Esophagus muscularis mucosa (tissue), 4 donors: ENCODE measurements around the gene ZRANB1. TPM values are rescaled to one million over a fixed set of nuclear protein-coding genes. Genes with fewer than 3 reads are reported as not detected.

Experiments
- DNase-seq: peaks from one replicate; pipeline ENCODE4 v3.0.0-alpha.2; 2017; ENCODE audit errors: extremely low spot score
- H3K27ac ChIP-seq, 4 donors: fragments of 200-600 bp; sonication (generic); replicated peaks in 1 of 4; 1 replicate in 3 of 4; 2 replicates in 1 of 4; pipeline ENCODE4 v1.5.1; 2016 to 2019; ENCODE audit warnings: mild to moderate bottlenecking in 1 of 4
- H3K27me3 ChIP-seq, 4 donors: fragments of 200-600 bp; sonication (generic); one replicate each; pipeline versions ENCODE4 v1.5.1 to v1.6.0; 2016 to 2019
- H3K36me3 ChIP-seq, 4 donors: fragments of 200-600 bp; sonication (generic); one replicate each; pipeline ENCODE4 v1.5.1; 2016 to 2019
- H3K4me1 ChIP-seq, 4 donors: fragments of 200-600 bp; sonication (generic); one replicate each; pipeline ENCODE4 v1.5.1; 2016 to 2019
- H3K4me3 ChIP-seq, 4 donors: fragments of 200-600 bp; sonication (generic); 1 replicate in 2 of 4; 2 replicates in 2 of 4; pipeline ENCODE4 v1.5.1; 2016 to 2019; ENCODE audit warnings: mild to moderate bottlenecking in 4 of 4, moderate library complexity in 1 of 4
- H3K9me3 ChIP-seq, 4 donors: fragments of 200-600 bp; sonication (generic); 1 replicate in 3 of 4; 2 replicates in 1 of 4; pipeline ENCODE4 v1.5.1; 2016 to 2019
- EP300 ChIP-seq: sonication (generic); formaldehyde crosslinking; IDR thresholded peaks from one replicate; pipeline ENCODE4 v1.6.1; 2017; ENCODE audit warnings: antibody characterized with exemption
- POLR2A ChIP-seq: fragments of 450-650 bp; IDR thresholded peaks from one replicate; pipeline ENCODE4 v1.6.1; 2017; ENCODE audit warnings: antibody characterized with exemption, moderate library complexity, mild to moderate bottlenecking, low read depth
- POLR2AphosphoS5 ChIP-seq, 2 donors: sonication (generic); formaldehyde crosslinking; IDR thresholded peaks; one replicate each; pipeline ENCODE4 v1.6.1; 2017; ENCODE audit warnings: antibody characterized with exemption in 2 of 2
- WGBS: methylation state at CpG from one replicate; pipeline ENCODE4 v1.1.5; 2018; 5-methylcytosine and 5-hydroxymethylcytosine counted together
- intact Hi-C: fragments of 100-400 bp; cut with DNase I; formaldehyde crosslinking; loops from one replicate; pipeline ENCODE4 v1.15.1; 2023
- total RNA-seq, 4 donors: library from RNA; depleted of rRNA; stranded (reverse); fragments of >200 nt; gene quantifications; one replicate each; pipeline versions ENCODE4 v1.1.0 to v1.2.1, GENCODE V29; 2016
- TF ChIP-seq, protein P1 (sequence below), 3 experiments: fragments of 200-600 bp in 2 of 3; fragments of 450-650 bp in 1 of 3; sonication (generic) in 2 of 3; IDR thresholded peaks; one replicate each; pipeline ENCODE4 v1.5.1; 2017 to 2019; ENCODE audit warnings: antibody characterized with exemption in 3 of 3, mild to moderate bottlenecking in 2 of 3, moderate library complexity in 1 of 3

Gene ZRANB1
- total RNA-seq, 4 donors from 2014 or later, result 30.7 to 42.9 (median 34.8) TPM

DNA sequence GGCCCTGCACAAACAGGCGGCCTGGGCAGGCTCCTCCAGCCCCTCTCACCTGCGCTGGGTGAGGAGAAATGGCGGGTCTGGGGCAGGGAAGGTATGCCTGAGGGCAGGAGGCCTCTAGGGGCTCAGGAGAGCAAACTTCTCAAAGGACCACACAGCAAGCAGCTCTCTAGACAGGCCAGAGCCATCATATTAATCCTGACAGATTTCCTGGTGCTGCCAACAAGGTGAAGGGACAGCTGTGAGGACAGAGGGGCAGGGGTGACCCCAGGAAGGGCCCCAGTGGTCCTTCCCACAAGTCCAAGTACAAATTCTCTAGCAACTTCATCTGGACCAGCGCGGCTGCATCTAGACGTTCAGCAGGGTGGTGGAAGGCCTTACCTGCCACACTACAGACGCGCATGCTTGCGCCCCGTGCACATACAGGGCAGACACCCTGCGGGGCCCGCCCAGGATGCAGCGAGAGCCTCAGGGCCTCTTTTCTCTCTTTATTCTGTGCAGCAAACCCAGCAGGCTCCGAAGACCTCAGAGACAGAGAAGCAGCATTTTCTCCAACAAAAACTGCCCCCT lies 62.1 kb downstream of the ZRANB1 start:
- peaks cover 55 to 88% (median 60%) of the 10 kb centered on the region in 4 donors for H3K4me1 ChIP-seq
- H3K27me3 ChIP-seq, result no peaks in the 10 kb centered on the region
- no peak overlapping the region for H3K4me3 ChIP-seq
- DNase-seq, result no peak
- WGBS, result 94% methylated on average over 11 of the region's 14 CpGs
- TF ChIP-seq, protein P1, sequence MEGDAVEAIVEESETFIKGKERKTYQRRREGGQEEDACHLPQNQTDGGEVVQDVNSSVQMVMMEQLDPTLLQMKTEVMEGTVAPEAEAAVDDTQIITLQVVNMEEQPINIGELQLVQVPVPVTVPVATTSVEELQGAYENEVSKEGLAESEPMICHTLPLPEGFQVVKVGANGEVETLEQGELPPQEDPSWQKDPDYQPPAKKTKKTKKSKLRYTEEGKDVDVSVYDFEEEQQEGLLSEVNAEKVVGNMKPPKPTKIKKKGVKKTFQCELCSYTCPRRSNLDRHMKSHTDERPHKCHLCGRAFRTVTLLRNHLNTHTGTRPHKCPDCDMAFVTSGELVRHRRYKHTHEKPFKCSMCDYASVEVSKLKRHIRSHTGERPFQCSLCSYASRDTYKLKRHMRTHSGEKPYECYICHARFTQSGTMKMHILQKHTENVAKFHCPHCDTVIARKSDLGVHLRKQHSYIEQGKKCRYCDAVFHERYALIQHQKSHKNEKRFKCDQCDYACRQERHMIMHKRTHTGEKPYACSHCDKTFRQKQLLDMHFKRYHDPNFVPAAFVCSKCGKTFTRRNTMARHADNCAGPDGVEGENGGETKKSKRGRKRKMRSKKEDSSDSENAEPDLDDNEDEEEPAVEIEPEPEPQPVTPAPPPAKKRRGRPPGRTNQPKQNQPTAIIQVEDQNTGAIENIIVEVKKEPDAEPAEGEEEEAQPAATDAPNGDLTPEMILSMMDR (IDR thresholded peaks at IDR 0.05), result no peak
- TF ChIP-seq POLR2A (no peak), POLR2AphosphoS5 (IDR thresholded peaks at IDR 0.05) (no peak), EP300 (no peak)
- no peak overlapping the region for H3K27ac ChIP-seq
- H3K9me3 ChIP-seq, result no peaks in the 10 kb centered on the region
- H3K36me3 ChIP-seq, result peaks cover 9 to 82% (median 48%) of the 10 kb centered on the region in 4 donors
- intact Hi-C loops, result no loop called here

DNA sequence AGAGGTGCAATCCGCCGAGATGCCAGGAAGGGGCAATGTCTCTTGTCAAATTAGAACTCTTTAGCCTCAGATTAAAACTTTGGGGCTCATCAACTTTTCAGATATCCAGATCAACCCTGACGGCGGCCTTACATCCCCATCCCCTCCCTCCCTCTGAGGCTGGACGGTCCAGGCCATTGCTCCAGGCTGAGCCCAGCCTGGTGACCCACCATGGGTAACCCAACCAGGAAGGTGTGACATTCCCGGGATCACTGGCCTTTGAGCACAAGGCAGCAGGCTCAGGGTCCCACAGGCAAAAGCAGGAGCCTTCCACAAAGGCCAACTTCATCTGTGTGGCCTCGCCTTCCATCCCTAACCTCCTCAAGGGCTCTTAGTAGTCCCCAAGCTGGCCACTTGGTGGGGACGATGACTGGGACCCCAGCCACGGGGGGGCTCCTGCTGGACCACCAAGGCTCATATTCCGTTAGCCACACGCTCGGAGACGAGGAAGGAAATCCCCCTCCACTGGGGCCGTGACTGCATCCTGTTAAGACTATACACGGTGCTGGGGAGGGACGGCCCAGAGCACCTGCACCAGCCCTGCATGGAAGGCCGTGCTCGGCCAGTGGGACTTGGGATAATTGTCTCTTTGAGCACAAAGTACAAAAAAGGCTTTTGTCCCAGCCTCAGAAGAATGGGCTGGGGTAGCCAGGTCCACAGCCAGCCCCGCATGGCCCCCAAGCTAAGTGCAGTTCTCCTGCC lies 62.8 kb downstream of the ZRANB1 start:
- intact Hi-C loops, result no loop called here
- Histone ChIP-seq H3K9me3 (no peaks in the 10 kb centered on the region), H3K36me3 (peaks cover 9 to 74% (median 46%) of the 10 kb centered on the region in 4 donors), H3K27me3 (no peaks in the 10 kb centered on the region), H3K4me3 (no peak overlapping the region), H3K4me1 (peaks cover 48 to 87% (median 56%) of the 10 kb centered on the region in 4 donors), H3K27ac (no peak overlapping the region)
- DNase-seq, result no peak
- TF ChIP-seq EP300, result no peak
- TF ChIP-seq, protein P1 (IDR thresholded peaks at IDR 0.05), result no peak
- TF ChIP-seq POLR2AphosphoS5 (IDR thresholded peaks at IDR 0.05), result no peak
- WGBS, result 91% methylated on average over 11 of the region's 19 CpGs

DNA sequence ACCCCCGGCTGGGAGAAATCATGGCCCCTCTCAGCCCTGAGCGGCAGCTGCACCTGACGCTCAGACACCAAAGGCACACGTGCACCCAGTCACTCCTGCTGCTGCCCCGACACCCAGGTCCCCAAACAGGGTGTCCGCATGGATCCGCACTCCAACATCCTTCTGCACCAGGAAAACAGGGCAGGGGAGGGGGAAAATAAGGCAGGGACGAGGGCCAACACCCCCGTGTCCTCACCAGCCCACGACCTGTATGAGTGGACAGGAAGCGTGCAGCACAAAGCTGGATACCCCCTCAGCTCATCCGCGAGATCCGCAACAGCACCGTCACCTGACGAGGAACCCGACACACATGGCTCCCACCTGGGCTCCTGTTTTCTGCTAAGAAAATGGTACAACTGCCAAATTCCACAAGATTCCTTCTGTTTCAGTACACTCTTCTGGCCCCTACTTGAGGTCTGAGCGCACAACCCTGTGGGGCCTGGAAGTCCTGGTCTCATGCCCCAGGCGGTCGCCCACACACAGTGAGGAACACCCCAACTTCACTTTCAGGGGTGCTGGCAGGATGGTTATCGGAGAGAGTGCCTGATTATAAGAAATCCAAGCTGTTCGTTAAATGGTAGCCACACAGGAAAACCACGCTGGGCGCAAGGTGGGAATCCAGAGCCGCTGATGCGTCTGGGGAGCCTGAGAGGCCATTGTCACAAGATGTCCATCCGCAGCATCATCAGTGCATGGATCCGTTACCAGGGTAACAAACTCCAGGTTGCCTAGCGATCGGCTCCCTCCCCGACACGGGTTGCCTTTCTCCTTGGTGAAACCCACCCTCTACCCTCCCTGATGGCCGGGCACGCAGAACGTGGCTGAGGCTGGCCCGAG lies 63.6 kb downstream of the ZRANB1 start:
- no peak for DNase-seq
- WGBS, result 89% methylated on average over 29 of the region's 36 CpGs
- intact Hi-C loops, result no loop called here
- Histone ChIP-seq H3K4me3 (no peak overlapping the region), H3K36me3 (peaks cover 9 to 68% (median 40%) of the 10 kb centered on the region in 4 donors), H3K9me3 (no peaks in the 10 kb centered on the region), H3K4me1 (peaks cover 41 to 82% (median 49%) of the 10 kb centered on the region in 4 donors), H3K27me3 (no peaks in the 10 kb centered on the region), H3K27ac (no peak overlapping the region)
- TF ChIP-seq POLR2AphosphoS5 (IDR thresholded peaks at IDR 0.05), result no peak

DNA sequence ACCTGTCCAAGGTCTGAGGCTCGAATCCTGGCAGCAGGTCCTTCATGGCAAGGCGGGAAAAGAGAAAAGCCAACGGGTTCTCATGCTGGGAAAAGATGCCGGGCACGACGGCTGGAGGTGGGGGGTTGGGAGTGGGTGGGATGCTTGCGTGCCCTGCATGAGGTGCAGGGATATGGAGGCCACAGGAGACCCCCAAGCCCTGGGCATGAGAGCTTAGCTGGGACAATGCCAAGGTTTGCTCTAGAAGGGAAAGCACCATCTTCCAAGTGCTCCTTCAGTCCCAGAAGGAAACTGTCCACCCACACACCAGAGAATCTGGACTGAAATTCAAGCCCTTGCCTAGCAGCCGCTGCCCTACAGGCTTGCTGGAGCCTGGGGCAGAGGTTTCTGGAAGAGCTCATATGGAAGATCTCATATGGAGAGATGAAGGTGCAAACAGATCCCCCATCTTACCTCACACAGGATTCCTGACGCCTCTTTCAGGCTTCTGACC lies 64.3 kb downstream of the ZRANB1 start:
- DNase-seq, result no peak
- peaks cover 9 to 62% (median 34%) of the 10 kb centered on the region in 4 donors for H3K36me3 ChIP-seq
- H3K27me3 ChIP-seq, result no peaks in the 10 kb centered on the region
- WGBS, result 84% methylated on average over 9 of the region's 9 CpGs
- H3K4me1 ChIP-seq, result peaks cover 34 to 78% (median 48%) of the 10 kb centered on the region in 4 donors
- no peaks in the 10 kb centered on the region for H3K9me3 ChIP-seq
- H3K4me3 ChIP-seq, result no peak overlapping the region
- TF ChIP-seq EP300, result no peak
- TF ChIP-seq POLR2A, result no peak
- no peak for TF ChIP-seq POLR2AphosphoS5 (IDR thresholded peaks at IDR 0.05)
- TF ChIP-seq, protein P1 (IDR thresholded peaks at IDR 0.05), result no peak
- intact Hi-C loops, result no loop called here
- H3K27ac ChIP-seq, result no peak overlapping the region
